Ecto neural progenitor cell (in vitro differentiated cells): ENCODE results near the gene SEC24C.

Experiments used
- DNase-seq: peaks from one replicate; pipeline ENCODE4 v3.0.0-alpha.2; 2018; ENCODE audit warnings: low spot score

SEC24C gene

GRCh38 chr10:73813333-73813732, 69.2 kb downstream of the SEC24C start:
- DNase-seq, result no peak

GRCh38 chr10:73814276-73814895, 70.2 kb downstream of the SEC24C start:
- DNase-seq, result no peak

- DNase-seq, result peak; percentile 65
These were observed 70.9 kb downstream of the SEC24C start for GRCh38 chr10:73814896-73815718.

GRCh38 chr10:73815719-73816030, 71.5 kb downstream of the SEC24C start:
- DNase-seq, result no peak

- DNase-seq, result no peak
These were observed 73.0 kb downstream of the SEC24C start for GRCh38 chr10:73816917-73817729.

- DNase-seq, result no peak
These were observed 73.7 kb downstream of the SEC24C start for GRCh38 chr10:73817826-73818225.

GRCh38 chr10:73818402-73818801, 74.2 kb downstream of the SEC24C start:
- no peak for DNase-seq

GRCh38 chr10:73819081-73819480, 74.9 kb downstream of the SEC24C start:
- no peak for DNase-seq

- no peak for DNase-seq
These were observed 75.4 kb downstream of the SEC24C start for GRCh38 chr10:73819513-73820093.
